ENCODE data around the gene LRP3. TPM values are rescaled to one million over a fixed set of nuclear protein-coding genes. Genes with fewer than 3 reads are reported as not detected.

The LRP3 gene
- polyA plus RNA-seq (60.1 and 78.4 TPM in 2 replicates), polyA minus RNA-seq (81.3 and 96.9 TPM in 2 replicates)

- TF ChIP-seq TAF1 (IDR thresholded peaks at IDR 0.05; ENCODE audit: low read depth): peak; percentile 38
- no peak for TF ChIP-seq EZH2 (IDR thresholded peaks at IDR 0.05; ENCODE audit: borderline replicate concordance, insufficient read depth, low read length, poor library complexity, severe bottlenecking)
- TF ChIP-seq EP300 (conservative IDR thresholded peaks at IDR 0.05; ENCODE audit: poor library complexity, severe bottlenecking): no peak
- Histone ChIP-seq H2AFZ (ENCODE audit: low read depth, low read length) (peak within 1 kb of the TSS; percentile 65), H3K4me2 (ENCODE audit: low read length) (peak within 1 kb of the TSS; percentile 84), H3K36me3 (ENCODE audit: insufficient read depth, low read length) (no peaks in the 10 kb centered on the region), H3K79me2 (replicated peaks; ENCODE audit: insufficient read depth, low read length) (peaks cover 17% of the 10 kb centered on the region), H3K9me3 (ENCODE audit: low read length) (no peaks in the 10 kb centered on the region), H3K9me2 (ENCODE audit: insufficient read depth, low read length) (no peaks in the 10 kb centered on the region), H3K27me3 (ENCODE audit: insufficient read depth, low read depth, low read length) (no peaks in the 10 kb centered on the region), H3K27ac (ENCODE audit: low read length) (peak within 1 kb of the TSS; percentile 56), H4K20me1 (ENCODE audit: insufficient read depth) (no peaks in the 10 kb centered on the region), H3K4me3 (ENCODE audit: low read length) (peak within 1 kb of the TSS; percentile 85), H3K9ac (ENCODE audit: low read length) (peak within 1 kb of the TSS; percentile 87), H3F3A (ENCODE audit: insufficient read depth, low read length, poor library complexity, severe bottlenecking) (no peaks in the 10 kb centered on the region)
These were observed at the start of gene LRP3 for GRCh38 chr19:33193865-33194362. LRP3 (plus strand) TSS chr19:33194330; CDS start chr19:33194786, 456 bp downstream.

- H3K9me3 ChIP-seq (ENCODE audit: low read length): no peaks in the 10 kb centered on the region
- no peaks in the 10 kb centered on the region for H3K27me3 ChIP-seq (ENCODE audit: insufficient read depth, low read depth, low read length)
- no peak overlapping the region for H3K9ac ChIP-seq (ENCODE audit: low read length)
- no peaks in the 10 kb centered on the region for H3F3A ChIP-seq (ENCODE audit: insufficient read depth, low read length, poor library complexity, severe bottlenecking)
- no peaks in the 10 kb centered on the region for H3K79me2 ChIP-seq (replicated peaks; ENCODE audit: insufficient read depth, low read length)
- TF ChIP-seq MXI1 (conservative IDR thresholded peaks at IDR 0.05; ENCODE audit: poor library complexity, severe bottlenecking) (no peak), SMC3 (conservative IDR thresholded peaks at IDR 0.05; ENCODE audit: poor library complexity) (no peak), EP300 (conservative IDR thresholded peaks at IDR 0.05; ENCODE audit: poor library complexity, severe bottlenecking) (no peak), REST (IDR thresholded peaks at IDR 0.05; ENCODE audit: borderline replicate concordance) (no peak), RAD21 (conservative IDR thresholded peaks at IDR 0.05) (no peak), TAF1 (IDR thresholded peaks at IDR 0.05; ENCODE audit: low read depth) (no peak), POLR2AphosphoS5 (IDR thresholded peaks at IDR 0.05) (no peak), CTCF (IDR thresholded peaks at IDR 0.05; ENCODE audit: poor library complexity, severe bottlenecking) (no peak), EZH2 (IDR thresholded peaks at IDR 0.05; ENCODE audit: borderline replicate concordance, insufficient read depth, low read length, poor library complexity, severe bottlenecking) (no peak)
- H3K9me2 ChIP-seq (ENCODE audit: insufficient read depth, low read length): no peaks in the 10 kb centered on the region
- H3K27ac ChIP-seq (ENCODE audit: low read length): no peak overlapping the region
- H3K4me2 ChIP-seq (ENCODE audit: low read length): no peak overlapping the region
- no peak overlapping the region for H2AFZ ChIP-seq (ENCODE audit: low read depth, low read length)
- H3K36me3 ChIP-seq (ENCODE audit: insufficient read depth, low read length): no peaks in the 10 kb centered on the region
- H4K20me1 ChIP-seq (ENCODE audit: insufficient read depth): no peaks in the 10 kb centered on the region
- no peak overlapping the region for H3K4me3 ChIP-seq (ENCODE audit: low read length)
These were observed 47.9 kb upstream of the LRP3 start for GRCh38 chr19:33146209-33146608.

All from neural cell (in vitro differentiated cells).